ENCODE data around the gene RHO.
"Not testable (repeated sequence)": the region's sequence is repeated elsewhere in the genome, so short reads cannot be mapped to it uniquely, and the experiment has no call there.

The RHO gene

DNA sequence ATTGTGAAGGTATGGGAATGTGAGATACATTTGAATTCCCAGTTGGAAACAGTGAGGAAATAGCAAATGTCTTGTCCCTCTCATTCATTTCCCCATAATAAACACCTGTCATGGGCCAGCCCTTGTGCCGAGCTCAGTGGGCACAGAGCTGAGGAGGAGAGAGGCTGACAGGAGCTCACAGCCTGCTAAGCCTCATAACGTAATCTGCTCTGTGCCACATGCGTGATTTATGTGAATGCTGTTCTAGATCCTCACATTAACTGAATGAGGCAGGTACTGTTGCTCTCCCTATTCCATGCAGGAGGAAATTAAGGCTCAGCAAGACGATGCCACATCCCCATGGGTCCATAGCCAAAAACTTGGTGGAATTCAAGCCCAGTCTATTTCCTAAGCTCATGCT is 35.2 kb upstream of the RHO start:
- Mint-ChIP-seq H3K36me3 (ENCODE audit: low read depth) (no peaks in the 10 kb centered on the region), H3K4me1 (ENCODE audit: low read depth) (no peaks in the 10 kb centered on the region), H3K27me3 (no peaks in the 10 kb centered on the region), H3K9me3 (no peaks in the 10 kb centered on the region), H3K4me3 (no peak overlapping the region), H3K27ac (no peak overlapping the region)

DNA sequence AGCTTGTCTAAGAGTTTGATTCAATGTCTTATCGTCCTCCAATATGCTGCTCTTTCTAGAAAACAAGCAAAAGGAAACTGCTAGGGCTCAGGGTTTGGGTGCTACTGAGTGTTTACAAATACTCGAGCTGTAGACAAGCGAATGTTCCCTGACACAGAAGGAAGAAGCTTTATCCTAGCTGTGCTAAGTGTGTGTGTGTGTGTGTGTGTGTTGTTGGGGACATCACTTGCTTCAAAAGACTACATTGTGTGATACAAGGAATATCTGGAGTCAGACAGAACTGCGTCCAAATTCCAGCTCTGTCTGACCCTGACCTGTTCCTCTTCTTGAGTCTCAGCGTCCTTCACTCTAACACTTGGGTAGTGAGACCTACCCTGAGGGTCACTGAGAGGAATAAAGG is 33.9 kb upstream of the RHO start:
- not testable (repeated sequence) for H3K27ac Mint-ChIP-seq; H3K9me3 Mint-ChIP-seq; H3K4me3 Mint-ChIP-seq; H3K4me1 Mint-ChIP-seq (ENCODE audit: low read depth); H3K36me3 Mint-ChIP-seq (ENCODE audit: low read depth); H3K27me3 Mint-ChIP-seq

DNA sequence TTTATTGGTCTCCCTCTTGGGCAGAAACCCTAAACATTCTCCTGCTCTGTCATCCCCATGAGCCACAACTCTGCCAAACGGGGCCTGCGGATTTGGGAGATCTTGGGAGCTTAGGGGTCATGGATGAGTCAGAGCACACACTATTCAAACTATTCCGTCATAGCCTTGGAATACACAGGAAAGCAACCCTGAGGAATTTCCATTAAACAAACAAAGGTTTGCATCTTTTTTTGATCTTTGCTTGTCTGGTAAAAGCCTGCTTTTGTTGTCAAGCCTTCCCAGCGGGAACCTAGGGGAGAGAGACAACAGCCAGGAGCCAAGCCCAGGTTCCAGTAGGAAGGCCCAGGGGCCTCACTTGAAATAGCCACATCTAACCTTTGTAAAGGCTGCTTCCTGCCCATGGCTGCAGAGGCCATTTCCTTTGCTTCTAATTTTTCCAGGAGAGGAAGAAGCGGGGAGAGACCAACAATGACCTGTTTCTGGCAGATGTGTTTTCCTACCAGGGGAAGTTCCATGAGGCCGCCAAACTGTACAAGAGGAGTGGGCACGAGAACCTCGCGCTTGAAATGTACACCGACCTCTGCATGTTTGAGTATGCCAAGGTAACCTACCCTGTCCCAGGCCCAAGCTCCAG is 33.3 kb upstream of the RHO start:
- H3K4me1 Mint-ChIP-seq (ENCODE audit: low read depth); H3K27ac Mint-ChIP-seq; H3K27me3 Mint-ChIP-seq; H3K9me3 Mint-ChIP-seq; H3K36me3 Mint-ChIP-seq (ENCODE audit: low read depth); H3K4me3 Mint-ChIP-seq: not testable (repeated sequence)

DNA sequence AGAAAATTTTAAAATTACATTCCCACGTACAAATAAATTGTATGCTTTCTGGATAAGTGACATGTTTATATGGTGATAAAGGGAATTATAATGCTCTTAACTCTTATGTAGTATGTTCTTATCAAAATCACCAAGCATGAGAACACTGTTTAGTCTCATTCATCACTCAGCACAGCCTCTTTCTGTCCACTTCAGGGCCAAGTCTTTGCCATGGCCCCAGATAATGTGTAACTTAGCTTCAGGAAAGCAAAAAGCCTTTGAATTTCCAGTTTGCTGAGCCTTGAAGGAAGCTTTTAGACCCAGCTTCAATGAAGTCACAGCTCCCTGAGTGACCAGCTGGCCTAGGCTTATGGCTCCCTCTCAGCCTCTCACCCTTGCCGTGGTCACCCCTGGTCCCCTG is 30.6 kb upstream of the RHO start:
- H3K9me3 Mint-ChIP-seq; H3K4me1 Mint-ChIP-seq (ENCODE audit: low read depth); H3K36me3 Mint-ChIP-seq (ENCODE audit: low read depth); H3K27me3 Mint-ChIP-seq; H3K4me3 Mint-ChIP-seq; H3K27ac Mint-ChIP-seq: not testable (repeated sequence)

DNA sequence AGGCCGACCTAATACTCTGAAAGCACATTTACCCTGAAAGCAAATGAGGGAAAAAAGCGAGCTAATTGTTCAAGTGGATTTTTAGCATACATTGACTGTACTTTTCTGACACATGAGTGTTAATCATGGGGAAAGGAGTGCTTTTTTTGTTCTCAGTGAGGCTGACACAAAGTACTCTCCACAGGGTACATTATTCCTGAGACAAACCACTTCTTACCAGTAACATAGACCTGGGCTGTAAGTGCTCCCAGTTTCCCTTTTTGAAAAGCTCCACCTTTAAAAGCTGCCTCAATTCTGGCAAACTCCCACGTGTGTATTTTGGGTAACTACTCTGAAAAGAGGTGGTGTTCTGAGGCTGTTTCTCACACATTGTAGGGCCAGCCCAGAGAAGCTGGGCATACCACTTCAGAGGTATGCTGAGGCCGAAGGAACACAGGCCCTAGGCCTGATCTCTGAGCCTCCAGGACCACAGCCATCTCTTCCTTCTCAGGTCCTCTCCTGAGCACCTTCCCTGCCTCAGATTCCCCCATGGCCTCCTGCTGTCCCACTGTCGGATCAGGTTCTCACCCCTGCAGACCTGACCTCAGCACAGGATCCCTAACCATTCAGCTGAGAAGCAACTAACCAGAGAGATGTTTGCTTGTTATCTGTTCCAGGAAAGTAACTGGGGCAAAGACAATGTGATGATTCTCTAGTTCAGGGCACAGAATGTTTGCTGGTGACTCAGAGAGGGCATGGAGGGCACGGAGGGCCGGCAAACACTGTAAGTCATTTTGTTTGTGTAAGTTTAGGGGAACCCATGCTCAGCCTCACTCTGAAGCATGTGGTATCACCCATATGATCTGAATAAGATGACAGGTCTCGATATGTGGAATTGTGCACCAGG is 29.6 kb upstream of the RHO start:
- H3K9me3 Mint-ChIP-seq; H3K4me1 Mint-ChIP-seq (ENCODE audit: low read depth); H3K27ac Mint-ChIP-seq; H3K27me3 Mint-ChIP-seq; H3K36me3 Mint-ChIP-seq (ENCODE audit: low read depth); H3K4me3 Mint-ChIP-seq: not testable (repeated sequence)

DNA sequence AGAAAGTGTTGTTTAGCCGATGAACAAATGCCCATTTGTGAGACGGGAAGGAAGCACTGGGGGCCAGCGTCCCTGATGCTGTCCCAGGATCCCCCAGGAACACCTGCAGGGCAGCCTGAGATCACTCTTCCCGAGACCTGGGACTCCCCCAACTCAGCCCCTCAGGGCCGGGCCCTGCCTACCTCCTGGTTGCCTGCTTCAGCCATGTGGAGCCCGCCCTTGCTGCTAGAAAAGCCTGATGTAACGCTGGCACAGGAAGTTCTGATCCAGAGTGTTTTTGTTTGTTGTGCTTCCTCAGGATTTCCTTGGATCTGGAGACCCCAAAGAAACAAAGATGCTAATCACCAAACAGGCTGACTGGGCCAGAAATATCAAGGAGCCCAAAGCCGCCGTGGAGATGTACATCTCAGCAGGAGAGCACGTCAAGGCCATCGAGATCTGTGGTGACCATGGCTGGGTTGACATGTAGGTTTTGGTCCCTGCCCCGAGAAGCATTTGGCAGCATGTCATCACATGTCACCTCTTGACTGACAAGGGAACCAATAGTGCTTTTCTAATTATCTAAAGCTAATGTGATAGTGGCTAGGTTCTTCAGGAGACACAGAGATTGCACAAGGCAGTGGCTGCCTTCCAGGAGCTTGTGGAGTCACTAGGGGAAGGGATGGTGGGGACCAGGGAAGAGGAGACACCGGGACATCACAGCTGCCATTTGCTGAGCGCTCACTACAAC is 28.7 kb upstream of the RHO start:
- not testable (repeated sequence) for H3K4me3 Mint-ChIP-seq; H3K27ac Mint-ChIP-seq; H3K9me3 Mint-ChIP-seq; H3K4me1 Mint-ChIP-seq (ENCODE audit: low read depth); H3K36me3 Mint-ChIP-seq (ENCODE audit: low read depth); H3K27me3 Mint-ChIP-seq

DNA sequence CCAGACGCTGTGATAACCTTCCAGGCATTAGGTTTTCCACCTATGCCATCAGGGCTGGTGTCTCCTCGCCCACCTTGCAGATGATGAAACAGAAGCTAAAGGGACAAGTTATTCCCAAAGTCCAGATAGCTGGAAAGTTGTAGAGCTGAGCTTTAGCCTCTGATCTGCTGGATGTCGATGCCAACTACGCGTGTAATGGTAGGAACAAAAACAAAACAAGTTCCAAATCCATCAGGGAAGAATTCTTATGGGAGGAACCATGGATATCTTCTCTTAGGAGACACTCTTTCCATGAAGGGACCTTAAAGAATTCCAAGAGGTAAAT is 28.1 kb upstream of the RHO start:
- Mint-ChIP-seq H3K4me1 (ENCODE audit: low read depth) (no peaks in the 10 kb centered on the region), H3K27me3 (no peaks in the 10 kb centered on the region)

DNA sequence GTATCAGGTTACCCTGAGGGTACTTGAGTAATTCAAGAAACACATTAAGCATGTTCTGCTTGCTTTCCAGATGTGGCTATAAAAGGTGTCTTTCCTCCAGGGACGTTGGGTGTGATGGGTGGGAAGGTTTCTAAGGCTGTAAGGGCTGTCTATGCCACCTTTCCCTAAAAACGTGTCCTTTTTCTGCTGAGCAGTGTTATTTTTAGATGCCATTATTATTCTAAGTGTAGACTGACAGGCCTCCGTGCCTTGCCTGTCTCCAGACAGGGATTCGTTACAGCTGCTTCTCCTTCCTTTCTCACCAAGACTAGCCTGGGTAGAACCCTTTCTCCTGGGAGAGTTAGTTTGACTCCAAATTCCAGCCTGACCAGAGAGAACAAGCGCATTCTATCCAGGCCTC is 26.8 kb upstream of the RHO start:
- no peak overlapping the region for H3K4me3 Mint-ChIP-seq
- H3K9me3 Mint-ChIP-seq = no peaks in the 10 kb centered on the region
- no peaks in the 10 kb centered on the region for H3K27me3 Mint-ChIP-seq
- no peaks in the 10 kb centered on the region for H3K4me1 Mint-ChIP-seq (ENCODE audit: low read depth)
- H3K27ac Mint-ChIP-seq = no peak overlapping the region
- peaks cover 6% of the 10 kb centered on the region for H3K36me3 Mint-ChIP-seq (ENCODE audit: low read depth)

More for the DNA sequence above, 28.1 kb upstream of the RHO start:
- Mint-ChIP-seq H3K36me3 (ENCODE audit: low read depth) (peaks cover 6% of the 10 kb centered on the region), H3K9me3 (no peaks in the 10 kb centered on the region), H3K27ac (no peak overlapping the region), H3K4me3 (no peak overlapping the region)

DNA sequence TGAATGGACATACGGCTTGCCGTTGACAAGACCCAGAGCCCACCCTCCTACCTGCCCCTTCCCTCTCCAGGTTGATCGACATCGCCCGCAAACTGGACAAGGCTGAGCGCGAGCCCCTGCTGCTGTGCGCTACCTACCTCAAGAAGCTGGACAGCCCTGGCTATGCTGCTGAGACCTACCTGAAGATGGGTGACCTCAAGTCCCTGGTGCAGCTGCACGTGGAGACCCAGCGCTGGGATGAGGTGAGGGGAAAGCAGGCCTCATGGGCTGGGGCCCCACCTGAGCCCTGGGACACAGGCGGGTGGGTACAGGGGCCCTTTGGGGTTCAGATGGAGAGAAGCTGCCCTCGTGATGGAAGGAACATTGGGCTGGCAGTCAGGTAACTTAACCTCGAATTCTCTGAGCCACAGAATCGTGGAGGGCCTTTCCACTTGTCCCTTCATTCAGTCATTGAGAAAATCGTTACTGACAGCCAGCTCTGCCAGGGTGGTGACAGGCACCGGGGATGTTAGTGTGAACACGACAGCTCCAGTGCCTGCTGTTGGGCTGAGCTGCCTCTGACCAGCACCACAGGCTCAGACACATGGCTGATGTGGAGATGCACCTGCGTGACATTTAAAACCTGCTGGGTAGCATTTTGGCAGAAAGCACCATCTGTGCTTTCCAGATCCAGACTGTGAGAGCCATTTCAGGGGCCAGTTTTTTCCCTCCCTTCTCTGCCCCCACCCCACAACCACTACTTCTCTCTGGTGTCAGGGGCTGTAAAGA is 25.6 kb upstream of the RHO start:
- H3K9me3 Mint-ChIP-seq = no peaks in the 10 kb centered on the region
- H3K27ac Mint-ChIP-seq = no peak overlapping the region
- no peaks in the 10 kb centered on the region for H3K27me3 Mint-ChIP-seq
- no peak overlapping the region for H3K4me3 Mint-ChIP-seq
- peaks cover 6% of the 10 kb centered on the region for H3K36me3 Mint-ChIP-seq (ENCODE audit: low read depth)
- H3K4me1 Mint-ChIP-seq (ENCODE audit: low read depth) = no peaks in the 10 kb centered on the region

DNA sequence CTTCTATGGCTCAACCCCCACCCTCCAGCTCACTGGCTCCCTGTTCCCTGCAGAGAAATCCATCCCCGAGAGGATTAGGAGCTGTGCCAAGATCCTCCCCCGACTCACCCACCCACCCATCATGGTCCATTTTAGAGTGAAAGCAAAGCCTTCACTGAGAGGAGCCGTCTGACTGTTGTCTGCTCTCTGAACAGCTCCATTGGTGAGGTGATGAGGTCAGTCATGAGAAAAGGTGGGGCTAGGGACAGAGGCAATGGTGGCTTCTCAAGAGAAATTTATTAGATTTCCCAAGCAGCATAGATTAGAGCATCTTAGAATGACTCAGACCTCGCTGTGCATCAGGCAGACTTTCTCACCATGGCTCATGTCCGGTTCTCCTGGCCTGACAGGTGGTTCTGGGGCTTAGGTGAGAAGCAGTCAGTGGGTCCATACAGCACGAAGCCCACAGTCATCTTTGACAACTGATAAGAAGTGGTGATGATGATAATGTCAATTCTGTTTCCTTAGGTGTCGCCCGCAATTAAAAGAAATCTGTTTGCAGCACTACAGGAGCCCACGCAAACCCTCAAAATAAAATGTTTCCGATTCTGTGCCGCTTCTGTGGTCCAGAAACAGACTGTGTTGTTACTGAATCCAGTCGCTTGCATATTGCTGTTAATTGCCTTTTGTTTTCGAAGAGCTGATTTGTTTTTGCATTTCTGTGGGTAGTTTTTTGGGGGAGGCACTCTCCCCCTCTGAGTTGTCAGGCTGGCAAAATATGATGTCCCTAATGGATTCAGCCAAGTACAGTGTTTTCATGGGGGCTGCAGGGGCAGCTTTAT is 24.8 kb upstream of the RHO start:
- Mint-ChIP-seq H3K4me1 (ENCODE audit: low read depth) (no peaks in the 10 kb centered on the region), H3K36me3 (ENCODE audit: low read depth) (peaks cover 6% of the 10 kb centered on the region), H3K27ac (no peak overlapping the region), H3K9me3 (no peaks in the 10 kb centered on the region), H3K4me3 (no peak overlapping the region), H3K27me3 (no peaks in the 10 kb centered on the region)

DNA sequence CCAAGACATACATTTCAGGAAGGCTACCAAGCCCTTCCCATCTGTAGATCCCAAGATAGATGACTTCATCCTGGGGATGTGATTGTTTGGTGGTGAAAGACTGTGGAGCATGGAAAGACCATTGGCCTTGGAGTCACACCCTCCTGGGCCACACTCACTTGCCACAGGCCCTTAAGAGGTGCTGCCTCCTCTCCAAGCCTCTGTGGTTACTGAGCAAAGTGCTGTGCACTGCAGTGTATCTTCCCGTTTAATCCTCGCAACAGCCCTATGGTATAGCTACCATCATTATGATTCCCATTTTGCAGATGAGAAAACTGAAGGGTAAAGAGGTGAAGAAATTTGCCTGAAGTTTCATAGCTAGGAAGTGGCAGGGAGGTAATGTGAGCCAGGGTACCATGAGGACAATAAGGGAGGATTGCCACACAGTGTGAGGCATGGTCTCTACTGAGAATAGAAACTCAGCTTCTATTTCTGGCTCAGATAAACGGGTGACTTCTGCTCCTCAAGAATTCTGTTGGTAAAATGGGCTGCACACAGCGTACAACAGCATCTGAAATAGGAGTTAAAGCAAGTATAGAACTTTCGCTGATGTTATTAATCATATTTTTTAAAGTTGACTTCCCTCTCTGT is 23.9 kb upstream of the RHO start:
- H3K36me3 Mint-ChIP-seq (ENCODE audit: low read depth) = peaks cover 6% of the 10 kb centered on the region
- H3K4me1 Mint-ChIP-seq (ENCODE audit: low read depth) = no peaks in the 10 kb centered on the region
- H3K4me3 Mint-ChIP-seq = no peak overlapping the region
- H3K27ac Mint-ChIP-seq = no peak overlapping the region
- no peaks in the 10 kb centered on the region for H3K27me3 Mint-ChIP-seq
- no peaks in the 10 kb centered on the region for H3K9me3 Mint-ChIP-seq

DNA sequence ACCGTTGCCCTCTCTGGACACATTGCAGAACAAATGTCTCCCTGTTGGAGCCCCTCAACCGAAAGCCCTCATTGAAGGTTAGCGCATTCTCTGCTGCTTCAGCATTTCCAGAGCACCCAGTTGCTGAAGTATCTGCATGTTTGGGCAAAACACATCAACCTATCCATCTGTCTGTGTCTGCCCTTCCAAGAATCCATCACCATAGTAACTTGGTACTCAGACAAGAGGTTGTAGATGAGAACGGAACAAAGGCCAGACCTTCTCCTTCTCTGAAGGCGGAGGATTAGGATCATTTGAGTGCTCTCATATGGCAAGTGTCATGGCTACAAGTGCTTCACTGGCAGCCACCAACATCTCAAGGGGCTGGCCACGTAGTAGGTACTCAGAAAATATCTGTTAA is 23.1 kb upstream of the RHO start:
- Mint-ChIP-seq H3K27me3 (no peaks in the 10 kb centered on the region), H3K4me3 (no peak overlapping the region), H3K27ac (no peak overlapping the region), H3K4me1 (ENCODE audit: low read depth) (no peaks in the 10 kb centered on the region), H3K9me3 (no peaks in the 10 kb centered on the region), H3K36me3 (ENCODE audit: low read depth) (peaks cover 6% of the 10 kb centered on the region)

DNA sequence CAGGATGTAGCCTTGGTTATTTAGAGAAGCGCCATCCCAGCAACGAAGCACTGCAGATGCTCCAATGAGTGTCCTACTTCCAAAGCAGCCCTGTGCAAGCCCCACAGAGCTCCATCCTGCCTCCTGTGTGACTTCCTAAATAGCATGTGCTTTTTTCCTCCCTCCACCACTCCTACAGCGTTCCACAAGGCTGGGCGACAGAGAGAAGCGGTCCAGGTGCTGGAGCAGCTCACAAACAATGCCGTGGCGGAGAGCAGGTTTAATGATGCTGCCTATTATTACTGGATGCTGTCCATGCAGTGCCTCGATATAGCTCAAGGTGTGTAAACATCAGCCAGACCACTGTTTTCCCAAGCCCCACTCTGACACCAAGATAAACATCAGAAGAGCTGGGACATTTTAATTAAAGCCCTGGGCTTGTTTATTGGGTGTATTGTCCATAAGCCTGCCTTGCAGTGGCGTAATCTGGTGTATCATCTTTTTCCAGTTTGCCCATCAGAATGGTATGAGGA is 22.2 kb upstream of the RHO start:
- no peaks in the 10 kb centered on the region for H3K4me1 Mint-ChIP-seq (ENCODE audit: low read depth)
- no peak overlapping the region for H3K27ac Mint-ChIP-seq
- H3K36me3 Mint-ChIP-seq (ENCODE audit: low read depth) = peaks cover 6% of the 10 kb centered on the region
- no peaks in the 10 kb centered on the region for H3K9me3 Mint-ChIP-seq
- H3K27me3 Mint-ChIP-seq = no peaks in the 10 kb centered on the region
- H3K4me3 Mint-ChIP-seq = no peak overlapping the region
